ENCODE results near the gene SERPINA12. TPM values are rescaled to one million over a fixed set of nuclear protein-coding genes. Genes with fewer than 3 reads are reported as not detected.

The SERPINA12 gene
- total RNA-seq, 1 donor from 2014 or later, result not detected

DNA sequence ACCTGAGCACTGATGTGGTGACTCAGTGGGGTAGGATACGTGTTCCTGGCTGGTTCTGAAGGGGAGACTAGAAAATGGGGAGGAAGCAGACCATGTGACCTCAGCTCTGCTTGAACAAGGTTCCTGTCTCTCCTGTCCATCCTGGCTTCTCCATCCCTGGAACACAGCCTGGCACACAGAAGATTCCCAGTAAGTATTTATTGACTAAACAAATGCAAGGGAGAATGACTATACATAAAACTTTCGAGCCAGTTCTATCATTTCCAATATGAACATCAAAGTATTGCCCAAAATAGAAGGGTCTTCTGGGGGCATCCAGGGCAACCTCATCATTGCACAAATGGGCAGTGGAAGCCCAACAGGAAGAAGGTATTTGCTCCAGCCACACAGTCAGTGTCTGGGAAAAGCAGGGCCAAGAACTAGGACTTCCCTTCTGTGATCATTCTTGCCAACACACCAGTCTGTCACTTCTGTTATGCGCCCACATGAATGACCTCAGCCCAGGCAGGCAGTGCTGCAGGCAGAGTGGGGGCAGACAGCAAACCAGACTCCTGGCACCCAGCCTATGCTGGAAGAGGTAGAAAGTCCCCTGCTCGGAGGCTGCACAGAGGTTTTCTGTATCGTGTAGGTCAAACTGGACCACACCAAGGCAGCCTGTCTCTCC, 27.7 kb downstream of the SERPINA12 start:
- no peak overlapping the region for H3K4me3 ChIP-seq (ENCODE audit: low read depth, low read length)
- no peak for DNase-seq (ENCODE audit: low read depth)
- H3K36me3 ChIP-seq (ENCODE audit: control insufficient read depth, insufficient read depth, low read length), result no peaks in the 10 kb centered on the region
- TF ChIP-seq, protein P1, sequence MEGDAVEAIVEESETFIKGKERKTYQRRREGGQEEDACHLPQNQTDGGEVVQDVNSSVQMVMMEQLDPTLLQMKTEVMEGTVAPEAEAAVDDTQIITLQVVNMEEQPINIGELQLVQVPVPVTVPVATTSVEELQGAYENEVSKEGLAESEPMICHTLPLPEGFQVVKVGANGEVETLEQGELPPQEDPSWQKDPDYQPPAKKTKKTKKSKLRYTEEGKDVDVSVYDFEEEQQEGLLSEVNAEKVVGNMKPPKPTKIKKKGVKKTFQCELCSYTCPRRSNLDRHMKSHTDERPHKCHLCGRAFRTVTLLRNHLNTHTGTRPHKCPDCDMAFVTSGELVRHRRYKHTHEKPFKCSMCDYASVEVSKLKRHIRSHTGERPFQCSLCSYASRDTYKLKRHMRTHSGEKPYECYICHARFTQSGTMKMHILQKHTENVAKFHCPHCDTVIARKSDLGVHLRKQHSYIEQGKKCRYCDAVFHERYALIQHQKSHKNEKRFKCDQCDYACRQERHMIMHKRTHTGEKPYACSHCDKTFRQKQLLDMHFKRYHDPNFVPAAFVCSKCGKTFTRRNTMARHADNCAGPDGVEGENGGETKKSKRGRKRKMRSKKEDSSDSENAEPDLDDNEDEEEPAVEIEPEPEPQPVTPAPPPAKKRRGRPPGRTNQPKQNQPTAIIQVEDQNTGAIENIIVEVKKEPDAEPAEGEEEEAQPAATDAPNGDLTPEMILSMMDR (IDR thresholded peaks at IDR 0.05; ENCODE audit: insufficient read depth, low read length, poor library complexity, severe bottlenecking), result no peak
- H3K27me3 ChIP-seq (ENCODE audit: control insufficient read depth, insufficient read depth, low read length), result peaks cover 5% of the 10 kb centered on the region

DNA sequence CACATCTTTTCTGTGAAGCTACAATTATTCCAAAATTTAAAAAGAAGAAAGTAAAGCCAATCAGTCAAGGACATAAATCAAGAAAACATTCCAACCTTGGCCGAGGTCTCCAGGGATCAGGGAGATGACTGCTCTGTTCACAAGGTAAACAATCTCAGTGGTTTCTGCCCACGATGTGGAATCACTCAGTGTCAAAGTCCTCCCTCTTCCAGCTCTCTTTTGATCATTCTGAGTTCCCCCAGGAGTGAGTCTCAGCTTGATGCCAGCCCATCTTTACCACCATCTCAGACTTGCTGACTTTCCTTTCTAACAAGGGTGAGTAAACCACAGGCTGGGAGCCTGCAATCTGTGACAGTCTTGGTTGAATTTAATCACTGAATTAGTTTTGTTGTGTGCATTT, 28.5 kb downstream of the SERPINA12 start:
- no peak overlapping the region for H3K4me3 ChIP-seq (ENCODE audit: low read depth, low read length)
- H3K36me3 ChIP-seq (ENCODE audit: control insufficient read depth, insufficient read depth, low read length), result no peaks in the 10 kb centered on the region
- DNase-seq (ENCODE audit: low read depth), result no peak
- H3K27me3 ChIP-seq (ENCODE audit: control insufficient read depth, insufficient read depth, low read length), result peaks cover 2% of the 10 kb centered on the region
- TF ChIP-seq, protein P1 (IDR thresholded peaks at IDR 0.05; ENCODE audit: insufficient read depth, low read length, poor library complexity, severe bottlenecking), result no peak

DNA sequence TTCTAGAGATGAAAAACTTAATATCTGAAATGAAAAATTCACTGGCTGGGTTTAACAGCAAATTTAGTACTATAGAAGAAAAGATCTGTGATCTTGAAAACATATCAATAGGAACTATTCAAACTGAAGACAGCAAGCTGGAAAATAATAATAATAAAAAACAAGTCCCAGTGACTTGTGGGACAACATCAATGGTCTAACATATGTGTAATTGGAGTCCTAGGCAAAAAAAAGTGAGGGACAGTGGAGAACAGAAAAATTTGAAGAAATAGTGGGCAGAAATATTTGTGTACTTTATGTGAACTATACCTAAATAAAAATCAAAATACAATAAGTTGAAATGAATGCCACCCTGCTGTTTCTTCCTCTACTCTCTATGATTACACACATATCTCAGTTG, 30.8 kb downstream of the SERPINA12 start:
- Histone ChIP-seq H3K27me3 (ENCODE audit: control insufficient read depth, insufficient read depth, low read length) (no peaks in the 10 kb centered on the region), H3K4me3 (ENCODE audit: low read depth, low read length) (no peak overlapping the region), H3K36me3 (ENCODE audit: control insufficient read depth, insufficient read depth, low read length) (no peaks in the 10 kb centered on the region)
- no peak for DNase-seq (ENCODE audit: low read depth)
- TF ChIP-seq, protein P1 (IDR thresholded peaks at IDR 0.05; ENCODE audit: insufficient read depth, low read length, poor library complexity, severe bottlenecking), result no peak

DNA sequence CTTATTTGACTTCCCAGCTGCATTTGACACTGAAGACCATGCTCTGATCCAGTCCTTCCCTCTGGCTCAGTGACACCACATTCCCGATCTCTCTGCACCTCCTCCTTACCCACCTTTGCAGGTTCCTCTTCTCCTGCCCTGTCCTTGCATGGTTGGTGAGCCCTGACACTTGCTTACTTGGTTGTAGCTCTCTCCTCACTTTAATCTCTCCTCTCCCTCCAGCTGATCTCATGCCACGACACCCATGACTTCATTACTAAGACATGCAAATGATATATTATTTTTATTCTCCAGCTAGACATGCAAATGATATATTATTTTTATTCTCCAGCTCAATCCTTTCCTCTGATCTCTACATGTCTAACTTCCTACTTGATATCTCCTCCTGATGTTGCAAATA, 33.2 kb downstream of the SERPINA12 start, which contains the start of gene SERPINA9:
Gene SERPINA9 (minus strand): TSS at position 175 of the 400 bp plus-strand sequence. CDS start 6,357 bp downstream, outside the sequence.
- Histone ChIP-seq H3K4me3 (ENCODE audit: low read depth, low read length) (no peak within 1 kb of the TSS), H3K36me3 (ENCODE audit: control insufficient read depth, insufficient read depth, low read length) (no peaks in the 10 kb centered on the region), H3K27me3 (ENCODE audit: control insufficient read depth, insufficient read depth, low read length) (no peaks in the 10 kb centered on the region)
- no peak for DNase-seq (ENCODE audit: low read depth)
- TF ChIP-seq, protein P1 (IDR thresholded peaks at IDR 0.05; ENCODE audit: insufficient read depth, low read length, poor library complexity, severe bottlenecking), result no peak

DNA sequence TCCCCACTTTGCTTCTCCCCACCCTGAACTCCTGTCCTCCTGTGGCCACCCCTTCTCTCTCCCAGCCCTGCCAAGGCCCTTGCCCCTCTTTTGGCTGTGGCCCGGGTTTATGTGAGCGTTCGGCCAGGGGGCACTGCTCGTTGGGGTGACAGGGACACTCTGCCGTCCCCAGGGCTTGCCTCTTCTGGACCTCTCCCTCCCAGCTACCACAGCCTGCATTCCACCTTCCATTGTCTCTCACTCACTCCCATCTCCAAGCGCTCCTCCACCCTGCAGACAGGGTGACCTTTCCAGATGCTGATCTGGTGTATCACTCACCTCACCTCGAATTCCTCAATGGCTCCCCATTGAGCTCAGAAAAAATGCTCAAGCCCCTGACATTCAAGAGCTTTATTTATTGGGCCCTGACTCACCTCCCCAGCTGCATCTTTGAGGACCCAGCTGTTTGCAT, 34.7 kb downstream of the SERPINA12 start:
- DNase-seq (ENCODE audit: low read depth), result no peak

More for the DNA sequence above, 34.7 kb downstream of the SERPINA12 start:
- Histone ChIP-seq H3K4me3 (ENCODE audit: low read depth, low read length) (no peak overlapping the region), H3K36me3 (ENCODE audit: control insufficient read depth, insufficient read depth, low read length) (no peaks in the 10 kb centered on the region), H3K27me3 (ENCODE audit: control insufficient read depth, insufficient read depth, low read length) (no peaks in the 10 kb centered on the region)
- TF ChIP-seq, protein P1 (IDR thresholded peaks at IDR 0.05; ENCODE audit: insufficient read depth, low read length, poor library complexity, severe bottlenecking), result no peak

Data from kidney epithelial cell (primary cell).